Activated naive CD4-positive, alpha-beta T cell treated with anti-CD3 and anti-CD28 coated beads, Interleukin-2, amount 10 ng/mL, durations not matched to agents 7 days and 5 days (primary cell): Measurements from ENCODE around the gene KLF6.
A peak's percentile ranks its signal among the peaks of the same experiment; 100 is the strongest.
"Not testable (repeated sequence)": the region's sequence is repeated elsewhere in the genome, so short reads cannot be mapped to it uniquely, and the experiment has no call there.

Experiments used
- CTCF ChIA-PET: fragments of 350-600 bp; sonication (Branson Sonifier 250); formaldehyde crosslinking; loops from one replicate; lab custom pipeline; 2021; ENCODE audit warnings: antibody characterized with exemption; lab: Charles Lee
- DNase-seq: peaks from one replicate; pipeline ENCODE4 v3.0.0-alpha.2; 2020
- H3K27ac Mint-ChIP-seq: one replicate; pipeline ENCODE4 v1.8.0; 2021; ENCODE audit warnings: mild to moderate bottlenecking, moderate library complexity, mixed read lengths
- H3K27me3 Mint-ChIP-seq: one replicate; pipeline ENCODE4 v1.8.0; 2021; ENCODE audit warnings: mild to moderate bottlenecking, mixed read lengths
- H3K36me3 Mint-ChIP-seq: one replicate; pipeline ENCODE4 v1.8.0; 2021; ENCODE audit warnings: mixed read lengths
- H3K4me1 Mint-ChIP-seq: one replicate; pipeline ENCODE4 v1.8.0; 2021; ENCODE audit warnings: mixed read lengths
- H3K4me3 Mint-ChIP-seq: one replicate; pipeline ENCODE4 v1.8.0; 2021; ENCODE audit warnings: mild to moderate bottlenecking, moderate library complexity, mixed read lengths
- H3K9me3 Mint-ChIP-seq: one replicate; pipeline ENCODE4 v1.8.0; 2021; ENCODE audit warnings: mixed read lengths

KLF6 gene

DNA sequence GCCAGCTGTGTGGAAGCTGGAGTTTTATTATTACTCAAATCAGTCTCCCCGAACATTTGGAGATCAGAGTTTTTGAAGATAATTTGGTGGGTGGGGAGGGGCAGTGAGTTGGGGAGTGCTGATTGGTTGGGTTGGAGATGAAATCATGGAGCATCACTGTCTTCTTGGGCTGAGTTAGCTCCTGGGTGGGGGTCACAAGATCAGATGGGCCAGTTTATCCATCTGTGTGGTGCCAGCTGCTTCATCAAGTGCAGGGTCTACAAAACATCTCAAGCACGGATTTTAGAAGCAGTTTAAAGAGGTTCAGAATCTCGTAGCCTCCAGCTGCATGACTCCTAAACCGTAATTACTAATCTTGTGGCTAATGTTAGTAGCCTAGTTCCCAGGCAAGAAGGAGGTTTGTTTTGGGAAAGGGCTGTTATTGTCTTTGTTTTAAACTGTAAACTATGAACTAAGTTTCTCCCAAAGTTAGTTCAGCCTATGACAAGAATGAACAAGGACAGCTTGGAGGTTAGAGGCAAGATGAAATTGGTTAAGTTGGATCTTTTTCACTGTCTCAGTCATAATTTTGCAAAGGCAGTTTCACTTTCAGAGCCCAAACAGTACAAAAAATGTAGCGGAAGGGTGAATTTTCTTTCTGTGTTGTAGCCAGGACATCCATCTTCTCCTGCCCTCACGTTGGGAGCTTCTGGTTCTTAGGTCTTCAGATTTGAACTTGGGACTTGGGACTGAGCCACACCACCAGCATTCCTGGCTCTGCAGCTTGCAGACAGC lies 43.1 kb downstream of the KLF6 start:
- peak overlapping the region; percentile 34 for H3K27ac Mint-ChIP-seq

DNA sequence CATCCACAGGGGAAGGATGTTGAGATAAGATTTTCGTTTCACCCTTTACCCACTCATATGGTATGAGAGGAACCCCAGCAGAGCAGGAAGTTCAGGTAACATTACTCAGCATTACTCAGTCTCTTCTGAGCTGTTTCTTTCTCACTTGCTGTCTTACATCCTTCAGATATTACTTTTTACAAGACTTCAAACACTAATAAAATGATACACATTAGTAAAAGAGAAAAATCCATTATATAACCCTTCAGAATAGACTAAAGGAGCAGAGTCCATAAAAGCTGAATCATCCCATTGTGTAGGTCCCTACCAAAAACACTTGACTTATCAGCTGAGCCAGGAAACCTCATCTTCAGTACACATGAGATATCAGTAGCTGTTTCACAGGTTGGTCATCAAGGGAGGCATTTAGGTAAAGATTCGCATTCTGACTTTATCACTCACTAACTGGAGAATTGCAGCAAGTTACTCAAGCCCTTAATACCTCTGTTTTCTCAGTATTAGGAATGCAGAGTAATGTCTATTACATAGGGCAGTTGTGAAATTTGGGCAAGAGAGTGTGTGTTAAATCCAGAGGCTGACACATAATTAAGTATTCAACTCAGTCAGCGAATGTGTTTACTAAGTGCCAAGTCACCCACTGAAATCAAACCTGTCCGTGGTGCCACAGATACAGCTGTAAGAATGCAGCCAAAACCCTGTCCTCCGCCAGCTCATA lies 44.7 kb downstream of the KLF6 start:
- CTCF ChIA-PET: no interaction called here
- Mint-ChIP-seq H3K27ac (no peak overlapping the region), H3K36me3 (no peaks in the 10 kb centered on the region), H3K4me3 (no peak overlapping the region), H3K9me3 (no peaks in the 10 kb centered on the region), H3K27me3 (no peaks in the 10 kb centered on the region), H3K4me1 (peaks cover 25% of the 10 kb centered on the region)
- no peak for DNase-seq

More for the DNA sequence above, 43.1 kb downstream of the KLF6 start:
- Mint-ChIP-seq H3K4me1 (peaks cover 25% of the 10 kb centered on the region), H3K36me3 (no peaks in the 10 kb centered on the region), H3K9me3 (no peaks in the 10 kb centered on the region), H3K27me3 (peaks cover 5% of the 10 kb centered on the region), H3K4me3 (no peak overlapping the region)
- CTCF ChIA-PET: interaction anchor here (0.7 to 1.1 kb wide), 2 partner anchors 13 to 14 kb away, joined by 3 read pairs; no protein-coding TSS in a partner anchor
- no peak for DNase-seq

GRCh38 chr10:3738855-3739350 lies 46.1 kb downstream of the KLF6 start:
- Mint-ChIP-seq H3K36me3 (no peaks in the 10 kb centered on the region), H3K9me3 (no peaks in the 10 kb centered on the region), H3K27me3 (no peaks in the 10 kb centered on the region), H3K4me1 (peaks cover 25% of the 10 kb centered on the region), H3K4me3 (no peak overlapping the region), H3K27ac (no peak overlapping the region)
- CTCF ChIA-PET: no interaction called here
- DNase-seq: no peak

GRCh38 chr10:3737864-3738263 lies 47.1 kb downstream of the KLF6 start:
- H3K4me3 Mint-ChIP-seq: no peak overlapping the region
- no peak for DNase-seq
- no peaks in the 10 kb centered on the region for H3K36me3 Mint-ChIP-seq
- H3K4me1 Mint-ChIP-seq: peaks cover 25% of the 10 kb centered on the region
- CTCF ChIA-PET: no interaction called here
- H3K27ac Mint-ChIP-seq: no peak overlapping the region
- no peaks in the 10 kb centered on the region for H3K9me3 Mint-ChIP-seq
- H3K27me3 Mint-ChIP-seq: no peaks in the 10 kb centered on the region

- no peak overlapping the region for H3K4me3 Mint-ChIP-seq
- DNase-seq: no peak
Measured at GRCh38 chr10:3735175-3735574, 49.8 kb downstream of the KLF6 start.

DNA sequence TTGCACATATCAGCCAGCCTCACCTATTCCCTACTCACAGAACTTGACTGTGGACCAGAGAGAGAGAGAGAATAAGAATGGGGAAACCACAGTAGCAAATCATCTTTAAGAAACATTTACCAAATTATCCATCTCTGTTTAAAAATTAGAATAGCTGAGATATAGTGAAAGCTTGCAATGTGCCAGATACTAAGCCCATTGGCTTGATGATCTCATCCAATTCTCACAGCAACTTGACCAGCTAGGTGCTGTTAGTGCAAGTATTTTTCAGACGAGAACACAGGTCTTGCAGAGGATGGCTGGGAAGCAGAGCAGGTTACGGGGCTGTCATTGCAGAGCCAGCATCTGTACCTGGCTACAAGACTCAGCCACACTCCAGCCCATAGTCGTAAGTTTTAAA lies 50.9 kb downstream of the KLF6 start:
- no peak overlapping the region for H3K27ac Mint-ChIP-seq
- CTCF ChIA-PET: interaction anchor here (1.3 kb wide), 1 partner anchor 48 kb away, joined by 4 read pairs; no protein-coding TSS in a partner anchor

More at GRCh38 chr10:3735175-3735574, 49.8 kb downstream of the KLF6 start:
- Mint-ChIP-seq H3K27ac (no peak overlapping the region), H3K36me3 (no peaks in the 10 kb centered on the region), H3K27me3 (no peaks in the 10 kb centered on the region), H3K4me1 (peaks cover 6% of the 10 kb centered on the region), H3K9me3 (peaks cover 4% of the 10 kb centered on the region)
- CTCF ChIA-PET: interaction anchor here (1.3 kb wide), 1 partner anchor 47 kb away, joined by 4 read pairs; no protein-coding TSS in a partner anchor

DNA sequence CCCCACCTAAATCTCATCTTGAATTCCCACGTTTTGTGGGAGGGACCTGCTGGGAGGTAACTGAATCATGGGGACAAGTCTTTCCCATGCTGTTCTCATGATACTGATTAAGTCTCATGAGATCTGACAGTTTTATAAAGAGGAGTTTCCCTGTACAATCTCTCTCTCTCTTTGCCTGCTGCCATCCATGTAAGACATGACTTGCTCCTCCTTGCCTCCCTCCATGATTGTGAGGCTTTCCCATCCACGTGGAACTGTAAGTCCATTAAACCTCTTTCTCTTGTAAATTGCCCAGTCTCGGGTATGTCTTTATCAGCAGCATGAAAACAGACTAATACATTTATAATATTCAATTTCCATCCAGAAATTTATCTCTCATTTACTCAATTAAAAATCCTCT lies 52.8 kb downstream of the KLF6 start:
- H3K27me3 Mint-ChIP-seq, H3K4me3 Mint-ChIP-seq, H3K27ac Mint-ChIP-seq, H3K9me3 Mint-ChIP-seq, DNase-seq, CTCF ChIA-PET, H3K4me1 Mint-ChIP-seq, H3K36me3 Mint-ChIP-seq: not testable (repeated sequence)

More for the DNA sequence above, 50.9 kb downstream of the KLF6 start:
- Mint-ChIP-seq H3K9me3 (peaks cover 4% of the 10 kb centered on the region), H3K4me3 (no peak overlapping the region), H3K27me3 (no peaks in the 10 kb centered on the region), H3K4me1 (peaks cover 2% of the 10 kb centered on the region), H3K36me3 (no peaks in the 10 kb centered on the region)
- DNase-seq: no peak

GRCh38 chr10:3729397-3729976 lies 55.5 kb downstream of the KLF6 start:
- peaks cover 15% of the 10 kb centered on the region for H3K27me3 Mint-ChIP-seq

GRCh38 chr10:3728563-3728962 lies 56.4 kb downstream of the KLF6 start:
- no peak for DNase-seq
- CTCF ChIA-PET: no interaction called here
- Mint-ChIP-seq H3K4me3 (no peak overlapping the region), H3K4me1 (no peaks in the 10 kb centered on the region), H3K27me3 (peaks cover 15% of the 10 kb centered on the region), H3K27ac (no peak overlapping the region), H3K36me3 (no peaks in the 10 kb centered on the region), H3K9me3 (peaks cover 4% of the 10 kb centered on the region)

More at GRCh38 chr10:3729397-3729976, 55.5 kb downstream of the KLF6 start:
- no peak for DNase-seq
- no peak overlapping the region for H3K27ac Mint-ChIP-seq
- H3K36me3 Mint-ChIP-seq: no peaks in the 10 kb centered on the region
- CTCF ChIA-PET: interaction anchor here (0.6 kb wide), 1 partner anchor 13 kb away, joined by 3 read pairs; no protein-coding TSS in a partner anchor
- H3K4me1 Mint-ChIP-seq: no peaks in the 10 kb centered on the region
- no peak overlapping the region for H3K4me3 Mint-ChIP-seq
- H3K9me3 Mint-ChIP-seq: peaks cover 4% of the 10 kb centered on the region

- CTCF ChIA-PET: no interaction called here
- no peak for DNase-seq
- Mint-ChIP-seq H3K9me3 (peaks cover under 1% of the 10 kb centered on the region), H3K36me3 (no peaks in the 10 kb centered on the region), H3K27me3 (peaks cover 21% of the 10 kb centered on the region), H3K27ac (no peak overlapping the region), H3K4me3 (no peak overlapping the region), H3K4me1 (no peaks in the 10 kb centered on the region)
Measured at GRCh38 chr10:3727268-3727667, 57.7 kb downstream of the KLF6 start.
